ENCODE measurements around the gene DAB1.

DAB1 gene

GRCh38 chr1:57316861-57317260 lies 107.0 kb downstream of the DAB1 start:
- no peak for DNase-seq (ENCODE audit: low read depth in 2 of 2)

GRCh38 chr1:57316291-57316690 lies 107.6 kb downstream of the DAB1 start:
- no peak for DNase-seq (ENCODE audit: low read depth in 2 of 2)

GRCh38 chr1:57312869-57313268 lies 111.0 kb downstream of the DAB1 start:
- DNase-seq (ENCODE audit: low read depth in 2 of 2) = no peak

- no peak for DNase-seq (ENCODE audit: low read depth in 2 of 2)
Observed at GRCh38 chr1:57311411-57311810, 112.4 kb downstream of the DAB1 start.

GRCh38 chr1:57311006-57311405 lies 112.9 kb downstream of the DAB1 start:
- DNase-seq (ENCODE audit: low read depth in 2 of 2) = no peak

- no peak for DNase-seq (ENCODE audit: low read depth in 2 of 2)
Observed at GRCh38 chr1:57309630-57310029, 114.2 kb downstream of the DAB1 start.

- DNase-seq (ENCODE audit: low read depth in 2 of 2) = peak in 1 of 2 donors; percentile 10
Observed at GRCh38 chr1:57307392-57308170, 116.3 kb downstream of the DAB1 start.

- DNase-seq (ENCODE audit: low read depth in 2 of 2) = no peak
Observed at GRCh38 chr1:57304591-57304990, 119.3 kb downstream of the DAB1 start.

GRCh38 chr1:57302812-57303596 lies 120.9 kb downstream of the DAB1 start:
- DNase-seq (ENCODE audit: low read depth in 2 of 2) = no peak

- DNase-seq (ENCODE audit: low read depth in 2 of 2) = no peak
Observed at GRCh38 chr1:57300186-57300585, 123.7 kb downstream of the DAB1 start.

GRCh38 chr1:57296726-57297250 lies 127.1 kb downstream of the DAB1 start:
- DNase-seq (ENCODE audit: low read depth in 2 of 2) = no peak

- no peak for DNase-seq (ENCODE audit: low read depth in 2 of 2)
Observed at GRCh38 chr1:57295326-57295725, 128.5 kb downstream of the DAB1 start.

GRCh38 chr1:57294177-57294576 lies 129.7 kb downstream of the DAB1 start:
- no peak for DNase-seq (ENCODE audit: low read depth in 2 of 2)

- no peak for DNase-seq (ENCODE audit: low read depth in 2 of 2)
Observed at GRCh38 chr1:57293214-57293613, 130.6 kb downstream of the DAB1 start.

- no peak for DNase-seq (ENCODE audit: low read depth in 2 of 2)
Observed at GRCh38 chr1:57289781-57290180, 134.1 kb downstream of the DAB1 start.

GRCh38 chr1:57285992-57286391 lies 137.9 kb downstream of the DAB1 start:
- no peak for DNase-seq (ENCODE audit: low read depth in 2 of 2)

GRCh38 chr1:57282411-57282810 lies 141.4 kb downstream of the DAB1 start:
- no peak for DNase-seq (ENCODE audit: low read depth in 2 of 2)

GRCh38 chr1:57281324-57281723 lies 142.5 kb downstream of the DAB1 start:
- DNase-seq (ENCODE audit: low read depth in 2 of 2) = no peak

GRCh38 chr1:57279909-57280666 lies 143.8 kb downstream of the DAB1 start:
- DNase-seq (ENCODE audit: low read depth in 2 of 2) = no peak

- no peak for DNase-seq (ENCODE audit: low read depth in 2 of 2)
Observed at GRCh38 chr1:57278558-57278957, 145.3 kb downstream of the DAB1 start.

- DNase-seq (ENCODE audit: low read depth in 2 of 2) = no peak
Observed at GRCh38 chr1:57277681-57278080, 146.2 kb downstream of the DAB1 start.

- DNase-seq (ENCODE audit: low read depth in 2 of 2) = no peak
Observed at GRCh38 chr1:57276918-57277317, 146.9 kb downstream of the DAB1 start.

All from stimulated activated CD8-positive, alpha-beta memory T cell treated with anti-CD3 and anti-CD28 coated beads, Interleukin-15, amount 100 ng/mL, for 4 hours (primary cell).